Vagina (tissue), 2 donors: ENCODE measurements around the gene PTPRD.

Experiments
- POLR2A ChIP-seq, 2 donors: fragments of 450-650 bp; IDR thresholded peaks; one replicate each; pipeline ENCODE4 v1.6.1; 2017; ENCODE audit warnings: antibody characterized with exemption in 2 of 2, mild to moderate bottlenecking in 2 of 2, moderate library complexity in 2 of 2
- POLR2AphosphoS5 ChIP-seq, 2 donors: sonication (generic); formaldehyde crosslinking; IDR thresholded peaks; one replicate each; pipeline ENCODE4 v1.9.0; 2017; ENCODE audit warnings: antibody characterized with exemption in 2 of 2, mild to moderate bottlenecking in 2 of 2, low read depth in 1 of 2; ENCODE audit not compliant: insufficient read depth in 1 of 2
- TF ChIP-seq, protein P1 (sequence below), 3 experiments: fragments of 450-650 bp in 2 of 3; fragments of 200-600 bp in 1 of 3; sonication (generic) in 1 of 3; IDR thresholded peaks; one replicate each; pipeline ENCODE4 v1.5.1; 2017 to 2019; ENCODE audit warnings: antibody characterized with exemption in 3 of 3, mild to moderate bottlenecking in 2 of 3, moderate library complexity in 2 of 3

DNA sequence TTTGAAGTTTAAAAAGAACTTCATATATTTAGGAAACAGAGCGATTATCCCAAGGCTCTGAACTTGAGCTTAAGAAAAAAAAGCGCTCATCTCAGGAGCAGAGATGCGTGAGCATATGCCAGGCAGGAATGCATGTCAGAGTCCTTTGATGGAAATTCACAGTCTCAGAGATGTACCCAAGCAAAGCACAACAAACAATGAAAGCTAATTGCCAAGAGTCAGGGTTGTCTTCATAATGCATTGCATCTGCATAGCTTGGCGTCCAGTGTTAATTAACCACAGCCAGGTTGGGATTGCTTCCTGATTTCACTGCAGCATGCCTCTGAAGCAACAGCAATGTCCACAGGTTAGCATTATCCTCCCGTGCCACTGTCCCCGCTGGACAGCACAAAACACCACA is 1906.3 kb downstream of the PTPRD start:
- TF ChIP-seq, protein P1, sequence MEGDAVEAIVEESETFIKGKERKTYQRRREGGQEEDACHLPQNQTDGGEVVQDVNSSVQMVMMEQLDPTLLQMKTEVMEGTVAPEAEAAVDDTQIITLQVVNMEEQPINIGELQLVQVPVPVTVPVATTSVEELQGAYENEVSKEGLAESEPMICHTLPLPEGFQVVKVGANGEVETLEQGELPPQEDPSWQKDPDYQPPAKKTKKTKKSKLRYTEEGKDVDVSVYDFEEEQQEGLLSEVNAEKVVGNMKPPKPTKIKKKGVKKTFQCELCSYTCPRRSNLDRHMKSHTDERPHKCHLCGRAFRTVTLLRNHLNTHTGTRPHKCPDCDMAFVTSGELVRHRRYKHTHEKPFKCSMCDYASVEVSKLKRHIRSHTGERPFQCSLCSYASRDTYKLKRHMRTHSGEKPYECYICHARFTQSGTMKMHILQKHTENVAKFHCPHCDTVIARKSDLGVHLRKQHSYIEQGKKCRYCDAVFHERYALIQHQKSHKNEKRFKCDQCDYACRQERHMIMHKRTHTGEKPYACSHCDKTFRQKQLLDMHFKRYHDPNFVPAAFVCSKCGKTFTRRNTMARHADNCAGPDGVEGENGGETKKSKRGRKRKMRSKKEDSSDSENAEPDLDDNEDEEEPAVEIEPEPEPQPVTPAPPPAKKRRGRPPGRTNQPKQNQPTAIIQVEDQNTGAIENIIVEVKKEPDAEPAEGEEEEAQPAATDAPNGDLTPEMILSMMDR (IDR thresholded peaks at IDR 0.05) = no peak
- TF ChIP-seq POLR2A (IDR thresholded peaks at IDR 0.05) (no peak), POLR2AphosphoS5 (IDR thresholded peaks at IDR 0.05; ENCODE audit: insufficient read depth in 1 of 2, low read depth in 1 of 2) (no peak)
